ENCODE results near the gene GRPR. TPM values are rescaled to one million over a fixed set of nuclear protein-coding genes. Genes with fewer than 3 reads are reported as not detected.

GRPR gene
- total RNA-seq, 1 donor from 2014 or later: 0.16 TPM

DNA sequence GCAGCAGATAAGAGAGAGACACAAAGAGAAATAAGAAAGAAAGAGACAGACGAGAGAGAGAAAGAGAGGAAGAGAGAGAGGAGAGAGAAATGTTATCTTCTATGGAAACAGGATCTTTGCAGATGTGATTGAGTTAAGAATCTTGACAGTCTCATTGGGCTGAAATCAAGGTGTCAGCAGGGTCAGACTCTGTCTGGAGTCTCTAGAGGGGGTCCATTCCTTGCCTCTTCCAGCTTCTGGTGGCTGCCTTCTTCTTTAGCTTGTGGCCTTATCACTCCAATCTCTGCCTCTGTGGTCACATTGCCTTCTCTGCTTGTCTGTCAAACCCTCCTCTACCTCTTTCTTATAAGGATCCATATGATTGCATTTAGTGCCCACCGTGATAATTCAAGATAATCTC is 21.8 kb upstream of the GRPR start:
- DNase-seq: no peak
- Mint-ChIP-seq H3K9me3 (no peaks in the 10 kb centered on the region), H3K27ac (no peak overlapping the region), H3K27me3 (no peaks in the 10 kb centered on the region), H3K4me3 (no peak overlapping the region), H3K4me1 (peaks cover 24% of the 10 kb centered on the region), H3K36me3 (ENCODE audit: low read depth) (no peaks in the 10 kb centered on the region)
- POLR2A ChIA-PET: no interaction called here
- no peak for ATAC-seq (ENCODE audit: low read depth)
- intact Hi-C loops (cut with micrococcal nuclease): no loop called here
- CTCF ChIA-PET: interaction anchor here (1.8 kb wide), 1 partner anchor 22 kb away, joined by 4 read pairs; the partner anchor contains the start of gene GRPR
- TF ChIP-seq, protein P1, sequence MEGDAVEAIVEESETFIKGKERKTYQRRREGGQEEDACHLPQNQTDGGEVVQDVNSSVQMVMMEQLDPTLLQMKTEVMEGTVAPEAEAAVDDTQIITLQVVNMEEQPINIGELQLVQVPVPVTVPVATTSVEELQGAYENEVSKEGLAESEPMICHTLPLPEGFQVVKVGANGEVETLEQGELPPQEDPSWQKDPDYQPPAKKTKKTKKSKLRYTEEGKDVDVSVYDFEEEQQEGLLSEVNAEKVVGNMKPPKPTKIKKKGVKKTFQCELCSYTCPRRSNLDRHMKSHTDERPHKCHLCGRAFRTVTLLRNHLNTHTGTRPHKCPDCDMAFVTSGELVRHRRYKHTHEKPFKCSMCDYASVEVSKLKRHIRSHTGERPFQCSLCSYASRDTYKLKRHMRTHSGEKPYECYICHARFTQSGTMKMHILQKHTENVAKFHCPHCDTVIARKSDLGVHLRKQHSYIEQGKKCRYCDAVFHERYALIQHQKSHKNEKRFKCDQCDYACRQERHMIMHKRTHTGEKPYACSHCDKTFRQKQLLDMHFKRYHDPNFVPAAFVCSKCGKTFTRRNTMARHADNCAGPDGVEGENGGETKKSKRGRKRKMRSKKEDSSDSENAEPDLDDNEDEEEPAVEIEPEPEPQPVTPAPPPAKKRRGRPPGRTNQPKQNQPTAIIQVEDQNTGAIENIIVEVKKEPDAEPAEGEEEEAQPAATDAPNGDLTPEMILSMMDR (IDR thresholded peaks at IDR 0.05): no peak

DNA sequence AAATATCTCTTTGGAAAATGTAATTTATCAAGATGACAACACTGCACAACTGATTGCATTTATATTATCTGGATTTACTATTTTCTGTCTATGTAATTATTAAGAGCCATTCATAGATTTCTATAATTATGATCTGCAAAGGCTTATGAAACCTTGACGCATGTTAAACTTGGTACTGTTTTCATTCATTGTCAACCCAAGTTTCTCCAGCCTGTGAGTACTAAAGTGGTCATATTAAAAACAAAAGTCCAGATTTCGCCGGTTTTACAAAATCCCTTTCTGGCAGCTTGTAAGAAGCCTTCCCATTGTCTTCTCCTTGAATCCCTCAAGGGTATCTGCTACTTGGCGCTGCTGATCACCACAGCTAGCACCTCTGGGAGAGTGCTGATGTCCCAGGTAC is 19.7 kb upstream of the GRPR start:
- POLR2A ChIA-PET: no interaction called here
- no peak for ATAC-seq (ENCODE audit: low read depth)
- Mint-ChIP-seq H3K4me1 (peaks cover 26% of the 10 kb centered on the region), H3K36me3 (ENCODE audit: low read depth) (no peaks in the 10 kb centered on the region), H3K27ac (peak overlapping the region; percentile 46), H3K9me3 (no peaks in the 10 kb centered on the region), H3K27me3 (no peaks in the 10 kb centered on the region), H3K4me3 (no peak overlapping the region)
- CTCF ChIA-PET: no interaction called here
- intact Hi-C loops (cut with micrococcal nuclease): no loop called here
- DNase-seq: no peak
- TF ChIP-seq, protein P1 (IDR thresholded peaks at IDR 0.05): no peak

DNA sequence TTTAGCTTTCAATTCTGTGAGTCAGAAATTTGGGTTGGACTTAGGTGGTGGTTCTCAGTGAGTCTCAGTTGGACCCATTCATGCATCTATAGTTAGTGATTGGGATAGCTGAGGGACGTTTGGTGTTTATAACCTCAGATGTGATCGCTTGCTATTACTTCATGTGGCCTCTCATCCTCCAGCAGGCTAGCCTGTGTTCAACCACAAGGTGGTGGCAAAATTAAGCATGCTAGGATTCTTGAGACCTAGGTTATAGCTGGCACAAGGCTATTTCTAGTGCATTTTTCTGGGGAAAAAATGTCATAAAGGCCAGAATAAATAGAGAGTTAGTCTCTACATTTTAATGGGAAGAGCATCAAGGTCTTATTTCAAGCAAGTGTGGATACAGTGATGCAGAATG is 10.9 kb upstream of the GRPR start:
- Mint-ChIP-seq H3K36me3 (ENCODE audit: low read depth) (no peaks in the 10 kb centered on the region), H3K4me3 (no peak overlapping the region), H3K27me3 (no peaks in the 10 kb centered on the region), H3K27ac (no peak overlapping the region), H3K9me3 (no peaks in the 10 kb centered on the region), H3K4me1 (peaks cover 16% of the 10 kb centered on the region)
- intact Hi-C loops (cut with micrococcal nuclease): no loop called here
- ChIA-PET CTCF (interaction anchor here (1.1 kb wide), 2 partner anchors 26 to 257 kb away, joined by 3 read pairs; no protein-coding TSS in a partner anchor), POLR2A (no interaction called here)
- TF ChIP-seq, protein P1 (IDR thresholded peaks at IDR 0.05): no peak
- ATAC-seq (ENCODE audit: low read depth): no peak
- DNase-seq: no peak

DNA sequence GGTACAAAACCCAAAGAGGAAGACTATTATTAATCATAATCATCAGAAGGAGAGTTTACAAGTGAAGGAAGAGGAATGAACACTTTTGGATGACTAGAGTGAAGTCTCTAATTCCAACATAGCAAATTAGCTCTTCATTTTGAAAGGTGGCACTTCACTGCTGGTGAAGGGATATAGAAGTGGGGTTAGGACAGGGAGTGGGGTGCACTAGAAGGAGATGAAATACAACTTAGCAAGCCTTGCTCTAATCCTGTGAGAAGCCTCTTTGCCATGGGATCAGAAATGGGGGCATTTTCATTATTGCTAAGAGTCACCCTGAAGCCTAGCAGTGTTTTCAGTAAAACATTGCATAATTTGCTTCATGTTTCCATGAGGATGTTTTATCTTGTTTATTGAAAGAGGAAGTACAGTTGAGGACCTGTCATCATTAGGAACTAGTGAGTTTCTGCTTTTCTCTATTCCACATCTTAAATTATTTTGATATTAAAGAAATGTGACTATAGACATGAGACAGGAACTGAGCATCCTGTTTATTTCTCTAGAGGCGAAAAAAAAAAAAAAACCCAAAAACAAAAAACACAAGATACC is 9.3 kb upstream of the GRPR start:
- peaks cover 23% of the 10 kb centered on the region for H3K4me1 Mint-ChIP-seq
- TF ChIP-seq, protein P1 (IDR thresholded peaks at IDR 0.05): no peak
- H3K27ac Mint-ChIP-seq: peak overlapping the region; percentile 69
- H3K27me3 Mint-ChIP-seq: no peaks in the 10 kb centered on the region
- POLR2A ChIA-PET: interaction anchor here (0.7 kb wide), 3 partner anchors 9 to 1617 kb away, joined by 3 to 4 read pairs (median 4); no protein-coding TSS in a partner anchor
- ATAC-seq (ENCODE audit: low read depth) (peak; percentile 58), DNase-seq (no peak)
- H3K9me3 Mint-ChIP-seq: peaks cover under 1% of the 10 kb centered on the region
- H3K4me3 Mint-ChIP-seq: peak overlapping the region; percentile 11
- CTCF ChIA-PET: no interaction called here
- intact Hi-C loops (cut with micrococcal nuclease): no loop called here
- H3K36me3 Mint-ChIP-seq (ENCODE audit: low read depth): no peaks in the 10 kb centered on the region

DNA sequence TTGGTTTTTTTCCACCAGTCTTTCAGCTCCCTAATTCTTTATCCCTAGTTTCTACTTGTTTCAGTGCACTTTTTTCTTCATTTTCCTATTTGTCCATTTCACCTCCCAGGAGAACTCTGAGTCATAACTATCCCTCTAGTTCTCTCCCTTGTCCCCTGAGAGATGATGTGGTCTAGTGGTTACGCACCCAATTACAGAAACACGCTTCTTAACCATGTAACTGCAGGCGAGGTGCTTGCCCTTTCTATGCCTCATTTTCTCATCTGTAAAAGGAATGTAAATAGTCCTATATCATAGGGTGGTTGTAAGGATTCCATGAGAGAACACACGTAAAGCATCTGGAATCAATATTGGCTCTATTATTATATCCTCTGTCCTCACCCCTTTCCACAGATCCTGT is 8.8 kb upstream of the GRPR start:
- H3K27me3 Mint-ChIP-seq: no peaks in the 10 kb centered on the region
- no peaks in the 10 kb centered on the region for H3K36me3 Mint-ChIP-seq (ENCODE audit: low read depth)
- DNase-seq (no peak), ATAC-seq (ENCODE audit: low read depth) (no peak)
- peaks cover 28% of the 10 kb centered on the region for H3K4me1 Mint-ChIP-seq
- POLR2A ChIA-PET: interaction anchor here (0.7 kb wide), 3 partner anchors 8 to 1618 kb away, joined by 3 to 4 read pairs (median 4); no protein-coding TSS in a partner anchor
- peaks cover 4% of the 10 kb centered on the region for H3K9me3 Mint-ChIP-seq
- intact Hi-C loops (cut with micrococcal nuclease): loop anchor here (5.0 kb wide), 1 partner anchor 777 kb away; the partner anchor contains the start of gene PIGA
- CTCF ChIA-PET: no interaction called here
- TF ChIP-seq, protein P1 (IDR thresholded peaks at IDR 0.05): no peak
- H3K4me3 Mint-ChIP-seq: peak overlapping the region; percentile 28
- peak overlapping the region; percentile 69 for H3K27ac Mint-ChIP-seq

Measured in activated B cell treated with CpG ODN at 0.5 μM for 24 hours (primary cell).